ENCODE data around the gene BBC3. TPM values are rescaled to one million over a fixed set of nuclear protein-coding genes. Genes with fewer than 3 reads are reported as not detected.

BBC3 gene
- total and polyA plus RNA-seq, 2 experiments from 2014 or later: 23.4 to 31.9 TPM

GRCh38 chr19:47256693-47257410, 25.9 kb upstream of the BBC3 start:
- Mint-ChIP-seq H3K9me3 (no peaks in the 10 kb centered on the region; the same call in 1 of the 3 replicates), H3K4me3 (peak overlapping the region; percentile 88), H3K4me1 (peaks cover 16% of the 10 kb centered on the region), H3K27ac (peak overlapping the region; percentile 97), H3K27me3 (ENCODE audit: insufficient read depth, low read depth, poor library complexity) (peaks cover 12% of the 10 kb centered on the region), H3K36me3 (ENCODE audit: low read depth) (peaks cover 37% of the 10 kb centered on the region)
- DNase-seq (ENCODE audit: low spot score) (peak; percentile 100), ATAC-seq (peak; percentile 79)
- Histone ChIP-seq H3K4me2 (no peak overlapping the region), H3K36me3 (ENCODE audit: insufficient read depth) (peaks cover 8% of the 10 kb centered on the region), H3K4me3 (peak overlapping the region; percentile 54; the same call in 1 of the 2 replicates), H3F3A (replicated peaks; ENCODE audit: low read depth) (peaks cover 14% of the 10 kb centered on the region; the same call in 1 of the 2 replicates), H3K9me2 (ENCODE audit: insufficient read depth) (no peaks in the 10 kb centered on the region), H2AFZ (no peak overlapping the region), H3K27ac (ENCODE audit: low read depth) (0 out of 2 replicates have a peak overlapping the region, but pooled peaks have one; percentile 59), H4K20me1 (replicated peaks; ENCODE audit: insufficient read depth) (no peaks in the 10 kb centered on the region; the same call in 1 of the 2 replicates), H3K27me3 (ENCODE audit: insufficient read depth) (no peaks in the 10 kb centered on the region), H3K79me2 (replicated peaks; ENCODE audit: insufficient read depth) (peaks cover 15% of the 10 kb centered on the region), H3K4me1 (ENCODE audit: insufficient read depth) (peaks cover 10% of the 10 kb centered on the region; the same call in 1 of the 2 replicates)
- TF ChIP-seq ZNF462 (CRISPR knock-in tag; IDR thresholded peaks at IDR 0.05) (no peak), CREB1 (CRISPR knock-in tag; IDR thresholded peaks at IDR 0.05; ENCODE audit: low read depth) (peak; percentile 78)

All from GM23338 (cell line).